Central memory CD8-positive, alpha-beta T cell (primary cell): Measurements from ENCODE around the gene IL1RAP.
"Not testable (repeated sequence)": the region's sequence is repeated elsewhere in the genome, so short reads cannot be mapped to it uniquely, and the experiment has no call there.

Experiments used
- ATAC-seq: fragments of 150-1000 bp; cut with Tn5 transposase; replicated peaks from 2 replicates; pipeline ENCODE4 v1.10.0; 2022; ENCODE audit warnings: mild to moderate bottlenecking, moderate FRiP score, moderate number of reproducible peaks; ENCODE audit not compliant: poor library complexity, severe bottlenecking; ENCODE audit errors: extremely low read depth
- DNase-seq, 2 donors: peaks; one replicate each; pipeline ENCODE4 v3.0.0; 2021; ENCODE audit warnings: low spot score in 2 of 2
- H3K27ac Mint-ChIP-seq: one replicate; pipeline ENCODE4 v1.8.0; 2022; ENCODE audit warnings: low read depth, mild to moderate bottlenecking, moderate library complexity, mixed read lengths
- H3K27me3 Mint-ChIP-seq: one replicate; pipeline ENCODE4 v1.8.0; 2022; ENCODE audit warnings: mixed read lengths
- H3K36me3 Mint-ChIP-seq: one replicate; pipeline ENCODE4 v1.8.0; 2022; ENCODE audit warnings: mild to moderate bottlenecking, moderate library complexity, mixed read lengths; ENCODE audit not compliant: insufficient read depth
- H3K4me1 Mint-ChIP-seq: one replicate; pipeline ENCODE4 v1.8.0; 2022; ENCODE audit warnings: mixed read lengths
- H3K4me3 Mint-ChIP-seq: one replicate; pipeline ENCODE4 v1.8.0; 2022; ENCODE audit warnings: mild to moderate bottlenecking, moderate library complexity, mixed read lengths
- H3K9me3 Mint-ChIP-seq: one replicate; pipeline ENCODE4 v1.8.0; 2022; ENCODE audit warnings: mixed read lengths

IL1RAP gene, protein sequence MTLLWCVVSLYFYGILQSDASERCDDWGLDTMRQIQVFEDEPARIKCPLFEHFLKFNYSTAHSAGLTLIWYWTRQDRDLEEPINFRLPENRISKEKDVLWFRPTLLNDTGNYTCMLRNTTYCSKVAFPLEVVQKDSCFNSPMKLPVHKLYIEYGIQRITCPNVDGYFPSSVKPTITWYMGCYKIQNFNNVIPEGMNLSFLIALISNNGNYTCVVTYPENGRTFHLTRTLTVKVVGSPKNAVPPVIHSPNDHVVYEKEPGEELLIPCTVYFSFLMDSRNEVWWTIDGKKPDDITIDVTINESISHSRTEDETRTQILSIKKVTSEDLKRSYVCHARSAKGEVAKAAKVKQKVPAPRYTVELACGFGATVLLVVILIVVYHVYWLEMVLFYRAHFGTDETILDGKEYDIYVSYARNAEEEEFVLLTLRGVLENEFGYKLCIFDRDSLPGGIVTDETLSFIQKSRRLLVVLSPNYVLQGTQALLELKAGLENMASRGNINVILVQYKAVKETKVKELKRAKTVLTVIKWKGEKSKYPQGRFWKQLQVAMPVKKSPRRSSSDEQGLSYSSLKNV

DNA sequence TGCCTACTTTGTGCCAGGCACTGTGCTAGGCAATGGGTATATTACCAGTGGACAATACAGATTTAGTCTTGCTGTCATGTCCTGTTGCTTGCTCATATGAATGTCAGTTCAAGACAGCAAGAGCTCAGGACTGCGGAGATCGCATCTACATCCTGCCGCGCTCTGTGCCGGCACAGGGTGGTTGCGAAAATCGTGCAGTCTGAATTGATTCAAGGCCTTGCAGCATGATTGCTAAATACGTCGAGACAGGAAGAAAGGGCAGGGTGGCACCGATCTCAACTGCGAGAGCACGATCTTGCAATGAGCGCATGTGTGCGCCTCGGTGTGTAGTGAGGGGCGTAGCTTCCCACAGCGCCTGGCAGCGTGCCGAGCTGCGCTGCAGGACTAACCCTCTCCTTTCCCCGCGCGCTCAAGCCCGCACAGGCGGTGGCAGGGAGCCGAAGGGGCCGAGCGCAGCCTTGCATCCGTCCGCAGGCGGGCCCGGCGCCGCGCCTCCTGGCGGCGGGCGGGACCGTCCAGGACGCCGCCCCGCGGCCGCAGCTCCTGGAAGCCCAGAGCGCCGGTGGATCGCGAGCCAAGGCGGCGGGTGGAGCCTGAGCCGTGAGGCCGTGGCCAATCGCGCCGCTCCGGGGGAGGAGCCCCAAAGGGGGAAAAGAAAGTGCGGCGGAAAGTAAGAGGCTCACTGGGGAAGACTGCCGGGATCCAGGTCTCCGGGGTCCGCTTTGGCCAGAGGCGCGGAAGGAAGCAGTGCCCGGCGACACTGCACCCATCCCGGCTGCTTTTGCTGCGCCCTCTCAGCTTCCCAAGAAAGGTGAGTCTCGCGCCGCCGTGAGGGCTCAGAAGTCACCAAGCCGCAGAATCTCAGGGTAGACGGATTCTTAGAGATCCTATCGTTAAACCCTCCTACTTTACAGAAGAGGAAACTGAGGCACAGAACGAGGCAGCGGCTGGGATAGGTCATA lies at the start of gene IL1RAP:
TSS of gene IL1RAP (plus strand) at position 677 of the 962 bp plus-strand sequence. CDS start 50,205 bp downstream, outside the sequence.
- peak within 1 kb of the TSS; percentile 82 for H3K4me3 Mint-ChIP-seq
- no peaks in the 10 kb centered on the region for H3K27me3 Mint-ChIP-seq
- peak; percentile 68 to 81 for DNase-seq
- H3K27ac Mint-ChIP-seq = peak within 1 kb of the TSS; percentile 75
- no peaks in the 10 kb centered on the region for H3K9me3 Mint-ChIP-seq
- peak; percentile 85 for ATAC-seq
- peaks cover 26% of the 10 kb centered on the region for H3K4me1 Mint-ChIP-seq
- H3K36me3 Mint-ChIP-seq = peaks cover 10% of the 10 kb centered on the region

DNA sequence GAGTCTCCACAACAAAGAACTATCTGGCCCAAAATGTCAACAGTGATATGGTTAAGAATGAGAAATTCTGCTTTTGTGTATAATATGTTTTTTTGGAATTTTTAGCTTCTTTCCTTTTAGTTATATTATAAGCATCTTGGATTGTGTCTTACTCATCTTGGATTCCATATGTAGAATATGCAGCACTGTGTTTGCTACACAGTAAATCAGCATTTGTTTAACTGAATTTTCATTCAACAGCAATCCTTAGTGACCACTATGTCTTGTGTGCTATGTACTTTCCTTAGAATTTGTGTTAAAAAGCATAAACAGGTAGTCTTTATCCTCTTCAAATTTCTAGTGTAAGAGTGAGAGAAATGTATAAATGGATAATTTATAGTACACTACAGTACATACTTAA lies 46.0 kb upstream of the IL1RAP start:
- H3K4me1 Mint-ChIP-seq = no peaks in the 10 kb centered on the region
- no peaks in the 10 kb centered on the region for H3K36me3 Mint-ChIP-seq
- DNase-seq = no peak
- peaks cover 71% of the 10 kb centered on the region for H3K27me3 Mint-ChIP-seq
- H3K27ac Mint-ChIP-seq = no peak overlapping the region
- H3K4me3 Mint-ChIP-seq = no peak overlapping the region
- ATAC-seq = no peak
- no peaks in the 10 kb centered on the region for H3K9me3 Mint-ChIP-seq

DNA sequence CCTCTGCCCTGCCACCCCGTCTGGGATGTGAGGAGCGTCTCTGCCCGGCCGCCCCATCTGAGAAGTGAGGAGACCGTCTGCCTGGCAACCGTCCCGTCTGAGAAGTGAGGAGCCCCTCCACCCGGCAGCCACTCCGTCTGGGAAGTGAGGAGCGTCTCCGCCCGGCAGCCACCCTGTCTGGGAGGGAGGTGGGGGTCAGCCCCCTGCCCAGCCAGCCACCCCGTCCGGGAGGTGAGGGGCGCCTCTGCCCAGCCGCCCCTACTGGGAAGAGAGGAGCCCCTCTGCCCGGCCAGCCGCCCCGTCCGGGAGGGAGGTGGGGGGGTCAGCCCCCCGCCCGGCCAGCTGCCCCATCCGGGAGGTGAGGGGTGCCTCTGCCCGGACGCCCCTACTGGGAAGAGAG lies 40.6 kb upstream of the IL1RAP start:
- H3K27me3 Mint-ChIP-seq = peaks cover 40% of the 10 kb centered on the region
- H3K4me1 Mint-ChIP-seq, H3K9me3 Mint-ChIP-seq, H3K36me3 Mint-ChIP-seq, H3K4me3 Mint-ChIP-seq, DNase-seq, H3K27ac Mint-ChIP-seq, ATAC-seq: not testable (repeated sequence)

DNA sequence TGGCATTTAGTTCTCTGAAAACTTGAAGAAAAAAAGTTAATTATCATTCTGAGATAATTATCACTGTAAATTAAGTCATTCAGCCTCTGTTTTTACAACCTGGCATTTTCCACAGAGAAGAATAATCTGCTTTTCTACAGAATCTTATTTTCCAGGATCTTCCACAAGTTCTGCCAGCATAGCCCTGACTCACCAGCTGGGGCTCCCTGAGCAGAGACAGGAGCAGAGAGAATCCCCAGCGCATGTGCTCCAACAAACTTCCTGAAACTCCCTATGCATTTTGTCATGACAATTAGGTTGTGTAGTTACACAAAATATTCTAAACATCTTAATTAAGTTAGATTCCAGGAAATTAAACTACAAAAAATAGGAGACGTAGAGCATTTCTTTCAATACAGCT lies 32.1 kb upstream of the IL1RAP start:
- DNase-seq (no peak), ATAC-seq (no peak)
- no peaks in the 10 kb centered on the region for H3K27me3 Mint-ChIP-seq
- no peak overlapping the region for H3K27ac Mint-ChIP-seq
- no peak overlapping the region for H3K4me3 Mint-ChIP-seq
- H3K9me3 Mint-ChIP-seq = no peaks in the 10 kb centered on the region
- no peaks in the 10 kb centered on the region for H3K4me1 Mint-ChIP-seq
- H3K36me3 Mint-ChIP-seq = no peaks in the 10 kb centered on the region

DNA sequence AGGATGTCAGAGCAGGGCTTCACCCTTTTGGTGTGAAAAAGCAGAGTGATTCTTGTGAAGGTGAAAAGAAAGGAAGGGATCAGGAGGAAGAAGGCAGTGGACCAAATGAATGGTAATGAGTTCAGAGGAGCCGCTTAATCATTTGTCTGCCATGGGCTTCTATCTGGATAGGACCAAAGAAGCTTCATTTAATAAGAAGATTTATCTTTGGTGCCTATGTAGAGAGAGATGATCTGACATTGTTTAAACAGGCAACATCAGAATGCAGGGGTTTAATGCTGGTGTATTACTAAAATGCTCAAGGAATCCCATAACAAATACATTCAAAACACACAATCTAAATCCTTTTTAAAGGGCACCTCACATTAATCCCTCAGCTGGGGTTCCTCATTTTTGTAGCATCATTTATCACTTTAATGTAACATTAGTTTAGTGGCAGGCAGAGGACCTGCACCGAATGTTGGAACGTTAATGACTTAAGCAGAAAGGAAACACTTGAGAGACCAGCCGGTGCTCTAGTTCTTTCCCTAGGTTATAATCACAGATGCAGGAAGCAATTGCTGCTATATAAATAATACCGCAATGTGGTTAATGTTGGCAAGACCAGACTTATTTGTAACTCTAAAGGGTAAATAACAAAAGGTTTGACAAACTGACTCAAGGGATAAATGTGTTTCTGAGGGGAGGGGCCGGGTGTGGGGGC lies 27.9 kb upstream of the IL1RAP start:
- Mint-ChIP-seq H3K27me3 (peaks cover 34% of the 10 kb centered on the region), H3K4me3 (no peak overlapping the region)

DNA sequence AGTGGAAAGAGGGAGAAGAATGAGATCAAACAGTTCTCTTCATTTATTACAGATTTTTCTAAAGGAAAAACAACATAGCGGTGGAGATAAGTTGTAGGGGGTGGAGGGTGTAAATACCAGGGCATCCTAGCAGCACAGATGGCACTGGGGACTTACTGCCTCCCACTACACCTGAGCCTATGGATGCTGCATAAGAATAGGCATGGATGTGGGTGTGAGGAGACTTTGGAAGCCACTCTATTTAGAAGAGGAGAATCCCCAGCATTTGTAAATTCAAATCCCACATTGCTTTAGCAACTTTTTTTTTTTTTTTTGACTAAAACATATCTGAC lies 27.4 kb upstream of the IL1RAP start:
- Mint-ChIP-seq H3K27ac (no peak overlapping the region), H3K9me3 (no peaks in the 10 kb centered on the region), H3K27me3 (peaks cover 40% of the 10 kb centered on the region), H3K4me1 (no peaks in the 10 kb centered on the region), H3K36me3 (no peaks in the 10 kb centered on the region), H3K4me3 (no peak overlapping the region)
- ATAC-seq = no peak
- no peak for DNase-seq

More for the DNA sequence above, 27.9 kb upstream of the IL1RAP start:
- H3K27ac Mint-ChIP-seq = no peak overlapping the region
- no peaks in the 10 kb centered on the region for H3K4me1 Mint-ChIP-seq
- H3K36me3 Mint-ChIP-seq = no peaks in the 10 kb centered on the region
- DNase-seq (no peak), ATAC-seq (no peak)
- no peaks in the 10 kb centered on the region for H3K9me3 Mint-ChIP-seq

DNA sequence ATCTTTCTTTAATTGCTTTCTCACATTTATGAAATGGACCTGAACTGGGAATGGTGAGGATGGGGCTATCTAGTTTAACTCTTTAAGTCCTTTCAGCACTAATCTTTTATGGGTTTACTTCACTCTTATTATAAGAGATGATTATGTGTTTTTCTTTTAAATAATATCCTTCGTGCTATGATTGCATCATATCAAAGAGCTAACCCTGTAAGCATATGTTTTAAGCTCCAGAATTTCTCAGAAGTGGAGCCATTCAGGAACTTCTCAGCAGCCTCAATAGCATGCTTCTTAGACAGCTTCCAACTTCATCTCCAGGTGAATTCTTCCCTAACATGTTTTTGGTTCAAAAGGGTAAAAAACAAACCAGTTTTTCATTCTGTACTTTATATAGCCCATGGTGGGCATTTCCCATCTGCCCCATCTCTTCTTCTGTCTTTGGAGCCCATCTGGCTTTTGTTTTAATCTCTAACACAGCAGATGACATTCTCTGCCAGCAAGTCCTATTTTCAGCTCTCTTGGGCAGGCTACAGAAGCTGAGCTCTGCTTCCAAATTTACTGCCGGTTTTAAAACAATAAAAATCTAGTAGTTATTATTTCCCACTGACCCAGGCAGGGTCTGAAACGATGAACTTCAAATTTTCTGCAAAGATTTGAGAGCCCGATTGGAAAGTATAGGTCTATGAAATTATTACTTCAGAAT lies 26.8 kb upstream of the IL1RAP start:
- Mint-ChIP-seq H3K27me3 (peaks cover 45% of the 10 kb centered on the region), H3K4me3 (no peak overlapping the region), H3K4me1 (no peaks in the 10 kb centered on the region), H3K36me3 (no peaks in the 10 kb centered on the region), H3K9me3 (no peaks in the 10 kb centered on the region), H3K27ac (no peak overlapping the region)
- DNase-seq = no peak
- no peak for ATAC-seq

DNA sequence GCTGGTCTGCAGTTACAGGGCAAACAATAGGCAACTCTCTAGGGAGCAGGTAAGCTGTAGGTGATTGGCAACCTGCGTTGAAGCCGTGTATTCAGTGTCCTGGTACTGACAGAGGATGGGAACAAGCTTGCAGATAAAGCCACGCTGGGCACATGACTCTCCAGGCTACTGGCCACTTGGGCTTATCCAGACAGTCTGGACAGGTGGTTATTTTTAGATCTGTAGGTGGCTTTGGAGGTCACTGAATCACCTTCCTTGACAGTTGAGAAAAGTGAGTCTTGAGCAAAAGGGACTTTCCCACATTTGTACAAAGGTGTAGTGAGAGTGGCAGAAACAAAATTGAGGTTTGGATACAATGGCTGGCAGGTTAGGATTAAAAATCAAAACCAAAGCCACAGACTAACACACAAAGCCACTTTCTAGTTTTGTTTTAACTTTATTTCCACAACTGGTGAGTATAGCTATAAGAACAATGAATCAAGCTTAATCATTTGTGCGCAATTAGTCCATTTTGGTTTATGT lies 22.3 kb upstream of the IL1RAP start:
- Mint-ChIP-seq H3K4me1 (no peaks in the 10 kb centered on the region), H3K27me3 (peaks cover 89% of the 10 kb centered on the region), H3K27ac (no peak overlapping the region), H3K36me3 (no peaks in the 10 kb centered on the region), H3K4me3 (no peak overlapping the region), H3K9me3 (no peaks in the 10 kb centered on the region)
- DNase-seq (no peak), ATAC-seq (no peak)

DNA sequence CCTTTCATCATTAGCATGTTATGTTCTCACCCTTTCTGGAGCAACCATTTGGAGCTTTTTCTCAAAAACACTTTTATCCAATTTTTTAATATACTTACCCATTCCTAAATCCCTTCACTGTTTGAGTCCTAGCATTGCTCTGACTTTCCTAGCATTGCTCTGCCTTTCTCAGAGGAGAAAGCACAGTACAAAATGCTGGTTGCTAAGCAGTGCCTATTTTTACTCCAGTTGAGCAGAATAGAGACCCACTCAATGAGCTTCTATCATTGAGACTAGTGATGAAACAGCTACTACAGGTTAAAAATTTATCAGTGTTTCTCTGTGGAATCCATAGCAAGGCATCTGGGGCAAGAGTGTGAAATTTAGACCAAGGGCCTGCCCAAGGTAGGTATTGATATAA lies 21.8 kb upstream of the IL1RAP start:
- no peaks in the 10 kb centered on the region for H3K36me3 Mint-ChIP-seq
- DNase-seq (no peak), ATAC-seq (no peak)
- H3K27me3 Mint-ChIP-seq = peaks cover 94% of the 10 kb centered on the region
- H3K27ac Mint-ChIP-seq = no peak overlapping the region
- no peak overlapping the region for H3K4me3 Mint-ChIP-seq
- no peaks in the 10 kb centered on the region for H3K4me1 Mint-ChIP-seq
- no peaks in the 10 kb centered on the region for H3K9me3 Mint-ChIP-seq

DNA sequence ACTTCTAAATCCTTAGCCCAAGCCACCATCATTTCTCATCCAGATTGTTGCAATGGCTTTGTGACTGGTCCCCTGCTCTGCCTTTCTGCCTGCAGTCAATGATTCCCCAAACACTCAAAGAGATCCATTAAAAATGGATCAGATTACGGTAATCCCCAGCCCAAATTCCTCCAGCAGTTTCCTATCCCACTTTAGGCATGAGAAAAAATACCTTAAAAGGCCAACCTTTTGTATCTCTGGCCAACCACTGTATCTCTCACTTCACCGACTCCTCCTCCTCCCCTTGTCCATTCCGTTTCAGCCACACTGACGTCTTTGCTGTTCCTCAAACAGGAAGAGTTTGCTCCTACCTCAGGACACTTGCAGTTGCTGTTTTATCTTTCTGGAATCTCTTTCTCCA lies 20.9 kb upstream of the IL1RAP start:
- ATAC-seq (no peak), DNase-seq (no peak)
- no peaks in the 10 kb centered on the region for H3K36me3 Mint-ChIP-seq
- no peaks in the 10 kb centered on the region for H3K9me3 Mint-ChIP-seq
- H3K4me1 Mint-ChIP-seq = no peaks in the 10 kb centered on the region
- H3K27ac Mint-ChIP-seq = no peak overlapping the region
- H3K4me3 Mint-ChIP-seq = no peak overlapping the region
- peaks cover 93% of the 10 kb centered on the region for H3K27me3 Mint-ChIP-seq

DNA sequence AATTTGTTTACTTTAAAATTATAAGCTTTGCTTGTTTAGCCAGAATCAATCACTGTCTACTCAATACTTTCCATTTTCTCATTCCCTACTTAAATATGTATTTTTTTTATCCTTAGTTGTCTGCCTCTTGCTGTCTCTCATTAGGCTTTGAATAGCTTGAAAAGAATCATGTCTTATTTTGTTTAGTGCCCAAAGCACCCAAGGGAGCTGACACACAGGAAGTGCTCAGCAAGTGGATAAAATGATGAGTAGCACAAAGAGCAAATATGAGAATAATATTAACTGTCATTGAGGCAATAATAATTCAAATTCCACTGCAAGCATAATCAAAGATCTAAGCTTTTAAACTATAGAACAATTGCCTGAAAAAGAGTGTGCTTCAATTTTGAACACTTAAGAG lies 19.0 kb upstream of the IL1RAP start:
- DNase-seq (no peak), ATAC-seq (no peak)
- peaks cover 93% of the 10 kb centered on the region for H3K27me3 Mint-ChIP-seq
- H3K4me3 Mint-ChIP-seq = no peak overlapping the region
- no peaks in the 10 kb centered on the region for H3K4me1 Mint-ChIP-seq
- no peaks in the 10 kb centered on the region for H3K36me3 Mint-ChIP-seq
- H3K9me3 Mint-ChIP-seq = no peaks in the 10 kb centered on the region
- no peak overlapping the region for H3K27ac Mint-ChIP-seq
